CD14-positive monocyte (primary cell): ENCODE data around the gene FARP2. TPM values are rescaled to one million over a fixed set of nuclear protein-coding genes. Genes with fewer than 3 reads are reported as not detected.
"Not testable (repeated sequence)": the region's sequence is repeated elsewhere in the genome, so short reads cannot be mapped to it uniquely, and the experiment has no call there.

ENCODE experiments used
- DNase-seq, 3 donors: peaks; one replicate each; pipeline ENCODE4 v3.0.0-alpha.2; 2011 to 2022
- H2AFZ ChIP-seq: 2 replicates; pipeline ENCODE4 v1.6.0; 2012; ENCODE audit warnings: mild to moderate bottlenecking, low read depth, low read length, inconsistent platforms; ENCODE audit not compliant: insufficient read depth, poor library complexity, severe bottlenecking
- H3K27ac ChIP-seq, 2 donors: 1 replicate in 1 of 2; 2 replicates in 1 of 2; pipeline ENCODE4 v1.5.1; 2012 to 2013; ENCODE audit warnings: low read length in 2 of 2, control low read depth in 1 of 2, inconsistent platforms in 1 of 2, low read depth in 1 of 2, mild to moderate bottlenecking in 1 of 2
- H3K27me3 ChIP-seq, 2 donors: one replicate each; pipeline versions ENCODE4 v1.6.0 to v1.6.1; 2011 to 2013; ENCODE audit warnings: low read length in 2 of 2; ENCODE audit not compliant: control insufficient read depth in 2 of 2, insufficient read depth in 2 of 2
- H3K36me3 ChIP-seq, 2 donors: replicated peaks in 1 of 2; 1 replicate in 1 of 2; 2 replicates in 1 of 2; pipeline versions ENCODE4 v1.5.1 to v1.6.1; 2012 to 2013; ENCODE audit warnings: low read length in 2 of 2, control low read depth in 1 of 2, inconsistent platforms in 1 of 2, mild to moderate bottlenecking in 1 of 2; ENCODE audit not compliant: insufficient read depth in 2 of 2, control insufficient read depth in 1 of 2
- H3K4me1 ChIP-seq, 2 donors: 1 replicate in 1 of 2; 2 replicates in 1 of 2; pipeline versions ENCODE4 v1.5.1 to v1.6.1; 2012 to 2013; ENCODE audit warnings: low read length in 2 of 2, control low read depth in 1 of 2, inconsistent platforms in 1 of 2, mild to moderate bottlenecking in 1 of 2, moderate library complexity in 1 of 2; ENCODE audit not compliant: insufficient read depth in 2 of 2, control insufficient read depth in 1 of 2
- H3K4me2 ChIP-seq: replicated peaks from 2 replicates; pipeline ENCODE3; 2012; ENCODE audit warnings: low read length, moderate library complexity, mild to moderate bottlenecking; ENCODE audit not compliant: poor library complexity, severe bottlenecking; ENCODE audit errors: extremely low read depth
- H3K4me3 ChIP-seq, 3 experiments: fragments of 200-600 bp in 1 of 3; sonication (generic) in 1 of 3; replicated peaks in 1 of 3; 1 replicate in 2 of 3; 2 replicates in 1 of 3; pipeline ENCODE4 v1.5.1; 2011 to 2013; ENCODE audit warnings: low read length in 3 of 3, mild to moderate bottlenecking in 3 of 3, control low read depth in 2 of 3, low read depth in 2 of 3, inconsistent platforms in 1 of 3, moderate library complexity in 1 of 3
- H3K79me2 ChIP-seq: 2 replicates; pipeline ENCODE4 v1.6.0; 2012; ENCODE audit warnings: mild to moderate bottlenecking, control low read depth, inconsistent platforms, low read length, moderate library complexity; ENCODE audit not compliant: insufficient read depth
- H3K9ac ChIP-seq: 2 replicates; pipeline ENCODE4 v1.6.0; 2017; ENCODE audit warnings: low read length, mild to moderate bottlenecking; ENCODE audit not compliant: insufficient read depth, poor library complexity, severe bottlenecking
- H3K9me3 ChIP-seq, 2 donors: replicated peaks in 1 of 2; 1 replicate in 1 of 2; 2 replicates in 1 of 2; pipeline versions ENCODE4 v1.5.1 to v1.6.1; 2012 to 2013; ENCODE audit warnings: low read length in 2 of 2, control low read depth in 1 of 2; ENCODE audit not compliant: control insufficient read depth in 1 of 2, insufficient read depth in 1 of 2
- H4K20me1 ChIP-seq: 2 replicates; pipeline ENCODE4 v1.6.0; 2012; ENCODE audit warnings: mild to moderate bottlenecking, low read length, control low read depth, moderate library complexity; ENCODE audit not compliant: insufficient read depth
- H3K27ac Mint-ChIP-seq, 7 donors: one replicate each; pipeline ENCODE4 v1.8.0; 2020; ENCODE audit warnings: mild to moderate bottlenecking in 7 of 7, mixed read lengths in 7 of 7, moderate library complexity in 6 of 7, inconsistent platforms in 2 of 7
- H3K27me3 Mint-ChIP-seq, 3 donors: one replicate each; pipeline ENCODE4 v1.8.0; 2021 to 2022; ENCODE audit warnings: low read depth in 3 of 3, mild to moderate bottlenecking in 3 of 3, mixed read lengths in 3 of 3, moderate library complexity in 3 of 3, inconsistent platforms in 1 of 3
- H3K36me3 Mint-ChIP-seq, 2 donors: one replicate each; pipeline ENCODE4 v1.8.0; 2020; ENCODE audit warnings: mixed read lengths in 2 of 2, inconsistent platforms in 1 of 2, mild to moderate bottlenecking in 1 of 2
- H3K4me1 Mint-ChIP-seq: one replicate; pipeline ENCODE4 v1.8.0; 2020; ENCODE audit warnings: mild to moderate bottlenecking, mixed read lengths
- H3K4me3 Mint-ChIP-seq, 2 donors: one replicate each; pipeline ENCODE4 v1.8.0; 2020; ENCODE audit warnings: mild to moderate bottlenecking in 2 of 2, mixed read lengths in 2 of 2, moderate library complexity in 1 of 2
- H3K9me3 Mint-ChIP-seq, 7 donors: one replicate each; pipeline ENCODE4 v1.8.0; 2020 to 2022; ENCODE audit warnings: mixed read lengths in 7 of 7, mild to moderate bottlenecking in 6 of 7, moderate library complexity in 6 of 7, inconsistent platforms in 2 of 7
- WGBS: methylation state at CpG from one replicate; pipeline ENCODE4 v1.1.5; 2013; ENCODE audit warnings: missing lambda C conversion rate; ENCODE audit not compliant: insufficient coverage; 5-methylcytosine and 5-hydroxymethylcytosine counted together
- intact Hi-C, 2 donors: fragments of 100-400 bp; cut with micrococcal nuclease; formaldehyde crosslinking; loops; one replicate each; pipeline versions ENCODE4 v1.15.0 to v1.15.1; 2023
- polyA plus RNA-seq, 3 donors: library from polyadenylated mRNA; depleted of rRNA in 1 of 3; unstranded in 2 of 3; stranded (reverse) in 1 of 3; fragments of 300-500 nt in 2 of 3; fragments of >200 nt in 1 of 3; fragmentation: Illumina TruSeq in 2 of 3; gene quantifications; 1 replicate in 2 of 3; 2 replicates in 1 of 3; pipeline ENCODE4 v1.2.3, GENCODE V29; 2012 to 2021
- TF ChIP-seq, protein P1 (sequence below): fragments of 200-600 bp; IDR thresholded peaks from one replicate; pipeline ENCODE4 v1.8.0; 2022; ENCODE audit warnings: antibody characterized with exemption, mild to moderate bottlenecking

FARP2 gene
- polyA plus RNA-seq, 3 donors = 6.7 to 8.5 (median 7.3) TPM

DNA sequence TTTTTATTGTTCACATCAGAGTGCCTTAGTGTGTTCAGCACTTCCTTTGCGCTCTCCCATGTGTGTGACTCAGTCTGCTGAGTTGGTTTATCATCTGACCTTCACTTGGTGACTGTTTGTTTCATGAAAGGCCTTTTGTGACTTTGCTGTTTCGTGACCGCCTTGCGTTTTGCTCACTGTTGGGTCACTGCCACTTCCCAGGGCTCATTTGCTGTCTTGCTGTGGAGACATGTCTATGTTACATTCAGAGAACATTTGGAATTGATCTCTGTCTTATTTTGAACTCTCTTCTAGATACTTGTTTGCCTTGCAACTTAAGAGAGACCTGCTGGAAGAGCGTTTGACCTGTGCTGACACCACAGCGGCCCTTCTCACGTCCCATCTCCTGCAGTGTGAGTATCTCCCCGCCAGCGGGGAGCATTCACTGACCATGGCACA is 54.7 kb downstream of the FARP2 start:
- H3K4me2 ChIP-seq = no peak overlapping the region
- no peaks in the 10 kb centered on the region for H3K27me3 ChIP-seq
- H3K9ac ChIP-seq = no peak overlapping the region
- peaks cover 21 to 56% of the 10 kb centered on the region in 2 donors for H3K36me3 ChIP-seq
- Mint-ChIP-seq H3K9me3 (peaks cover 0 to 3% (median 0%) of the 10 kb centered on the region in 7 donors), H3K4me3 (no peak overlapping the region), H3K4me1 (no peaks in the 10 kb centered on the region), H3K27ac (no peak overlapping the region), H3K36me3 (peaks cover 52 to 65% of the 10 kb centered on the region in 2 donors), H3K27me3 (peaks cover 2 to 5% (median 2%) of the 10 kb centered on the region in 3 donors)
- no peak overlapping the region for H2AFZ ChIP-seq
- no peaks in the 10 kb centered on the region for H3K79me2 ChIP-seq
- no peak overlapping the region for H3K27ac ChIP-seq
- no peaks in the 10 kb centered on the region for H3K4me1 ChIP-seq
- H3K9me3 ChIP-seq = no peaks in the 10 kb centered on the region
- 78% methylated on average over 1 of the region's 9 CpGs for WGBS
- H3K4me3 ChIP-seq = no peak overlapping the region
- intact Hi-C loops = no loop called here
- H4K20me1 ChIP-seq = no peaks in the 10 kb centered on the region
- DNase-seq = no peak
- TF ChIP-seq, protein P1, sequence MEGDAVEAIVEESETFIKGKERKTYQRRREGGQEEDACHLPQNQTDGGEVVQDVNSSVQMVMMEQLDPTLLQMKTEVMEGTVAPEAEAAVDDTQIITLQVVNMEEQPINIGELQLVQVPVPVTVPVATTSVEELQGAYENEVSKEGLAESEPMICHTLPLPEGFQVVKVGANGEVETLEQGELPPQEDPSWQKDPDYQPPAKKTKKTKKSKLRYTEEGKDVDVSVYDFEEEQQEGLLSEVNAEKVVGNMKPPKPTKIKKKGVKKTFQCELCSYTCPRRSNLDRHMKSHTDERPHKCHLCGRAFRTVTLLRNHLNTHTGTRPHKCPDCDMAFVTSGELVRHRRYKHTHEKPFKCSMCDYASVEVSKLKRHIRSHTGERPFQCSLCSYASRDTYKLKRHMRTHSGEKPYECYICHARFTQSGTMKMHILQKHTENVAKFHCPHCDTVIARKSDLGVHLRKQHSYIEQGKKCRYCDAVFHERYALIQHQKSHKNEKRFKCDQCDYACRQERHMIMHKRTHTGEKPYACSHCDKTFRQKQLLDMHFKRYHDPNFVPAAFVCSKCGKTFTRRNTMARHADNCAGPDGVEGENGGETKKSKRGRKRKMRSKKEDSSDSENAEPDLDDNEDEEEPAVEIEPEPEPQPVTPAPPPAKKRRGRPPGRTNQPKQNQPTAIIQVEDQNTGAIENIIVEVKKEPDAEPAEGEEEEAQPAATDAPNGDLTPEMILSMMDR = no peak

DNA sequence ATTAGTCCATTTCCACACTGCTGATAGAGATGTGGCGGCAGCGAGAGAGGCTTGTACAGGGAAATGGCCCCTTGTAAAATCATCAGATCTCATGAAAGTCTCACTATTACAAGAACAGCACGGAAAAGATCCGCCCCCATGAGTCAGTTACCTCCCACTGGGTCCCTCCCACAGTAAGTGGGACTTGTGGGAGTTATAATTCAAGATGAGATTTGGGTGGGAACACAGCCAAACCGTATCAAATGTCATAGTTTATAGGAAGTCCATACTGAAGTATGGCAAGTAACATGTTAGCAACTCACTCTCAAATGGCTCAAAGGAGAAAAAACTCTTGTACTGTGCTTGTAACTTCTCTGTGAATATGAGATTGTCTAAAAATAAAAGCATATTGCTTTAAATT is 56.1 kb downstream of the FARP2 start:
- WGBS = no CpG with 5 or more reads among the region's 5 CpGs
- no peak overlapping the region for H2AFZ ChIP-seq
- H4K20me1 ChIP-seq = no peaks in the 10 kb centered on the region
- no peaks in the 10 kb centered on the region for H3K27me3 ChIP-seq
- Mint-ChIP-seq H3K4me1 (no peaks in the 10 kb centered on the region), H3K27me3 (peaks cover 2 to 5% (median 4%) of the 10 kb centered on the region in 3 donors), H3K9me3 (peaks cover 0 to 3% (median 0%) of the 10 kb centered on the region in 7 donors), H3K4me3 (no peak overlapping the region), H3K36me3 (peaks cover 59 to 73% of the 10 kb centered on the region in 2 donors), H3K27ac (no peak overlapping the region)
- H3K79me2 ChIP-seq = no peaks in the 10 kb centered on the region
- H3K36me3 ChIP-seq = peaks cover 21 to 62% of the 10 kb centered on the region in 2 donors
- DNase-seq = no peak
- intact Hi-C loops = no loop called here
- no peak overlapping the region for H3K9ac ChIP-seq
- TF ChIP-seq, protein P1 = no peak
- H3K4me3 ChIP-seq = no peak overlapping the region
- no peak overlapping the region for H3K27ac ChIP-seq
- no peaks in the 10 kb centered on the region for H3K9me3 ChIP-seq
- no peak overlapping the region for H3K4me2 ChIP-seq
- H3K4me1 ChIP-seq = no peaks in the 10 kb centered on the region

DNA sequence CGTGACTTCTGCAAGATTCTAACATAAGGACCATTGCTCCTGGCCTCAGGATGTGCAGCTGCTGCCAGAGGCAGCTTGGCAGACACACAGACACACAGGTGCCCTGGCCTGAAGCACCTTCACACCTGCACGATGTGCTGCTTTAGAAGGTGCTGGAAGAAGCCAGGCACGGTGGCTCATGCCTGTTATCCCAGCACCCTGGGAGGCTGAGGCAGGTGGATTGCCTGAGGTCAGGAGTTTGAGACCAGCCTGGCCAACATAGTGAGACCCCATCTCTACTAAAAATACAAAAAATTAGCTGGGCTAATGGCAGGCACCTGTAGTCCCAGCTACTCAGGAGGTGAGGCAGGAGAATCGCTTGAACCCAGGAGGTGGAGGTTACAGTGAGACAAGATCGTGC is 57.4 kb downstream of the FARP2 start:
- H2AFZ ChIP-seq, H3K27ac ChIP-seq, H3K27ac Mint-ChIP-seq, H3K9me3 ChIP-seq, H3K4me3 ChIP-seq, H3K4me3 Mint-ChIP-seq, H3K4me2 ChIP-seq, H3K79me2 ChIP-seq, H3K9me3 Mint-ChIP-seq, H3K4me1 Mint-ChIP-seq, H3K27me3 Mint-ChIP-seq, H3K9ac ChIP-seq, H4K20me1 ChIP-seq, H3K27me3 ChIP-seq, intact Hi-C loops, H3K4me1 ChIP-seq, DNase-seq: not testable (repeated sequence)
- H3K36me3 ChIP-seq = peaks cover 21 to 71% of the 10 kb centered on the region in 2 donors
- H3K36me3 Mint-ChIP-seq = peaks cover 67 to 78% of the 10 kb centered on the region in 2 donors
- 83% methylated on average over 2 of the region's 5 CpGs for WGBS
